ENCODE data around the gene XPC.

DNA sequence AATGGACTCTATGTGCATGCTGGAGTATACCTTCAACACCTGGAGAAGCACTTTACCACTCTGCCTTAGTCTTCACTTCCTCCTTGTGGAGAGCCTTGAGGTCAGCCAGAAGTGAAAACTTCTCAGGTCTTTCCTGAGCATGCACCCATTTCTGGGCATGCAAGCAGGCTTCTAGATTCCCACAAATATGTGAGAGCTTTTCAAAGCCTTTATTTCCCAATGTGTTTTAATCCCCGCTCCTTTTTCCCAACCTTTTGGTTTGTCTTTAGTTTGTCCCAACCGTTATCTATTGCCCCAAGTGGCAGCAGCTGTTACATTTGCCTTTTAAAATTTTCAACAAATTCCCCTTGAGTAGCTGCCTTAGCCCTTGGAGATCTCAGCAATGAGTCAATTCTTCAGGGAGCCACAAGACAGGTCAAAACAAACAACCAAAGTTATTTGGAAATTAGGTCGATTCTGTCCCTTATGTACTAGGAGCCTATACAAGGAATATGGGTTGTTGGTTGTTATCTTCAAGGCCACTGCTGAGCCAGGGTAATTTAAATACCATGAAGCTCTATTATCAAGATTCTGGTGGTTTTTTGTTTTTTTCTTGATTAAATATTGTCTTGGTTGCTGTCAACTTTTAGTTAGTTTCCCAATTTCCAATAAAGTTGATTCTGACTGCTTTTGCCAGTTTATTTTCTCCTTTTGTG is 44.6 kb upstream of the XPC start:
- no peak for TF ChIP-seq POLR2A (IDR thresholded peaks at IDR 0.05)
- TF ChIP-seq, protein P1, sequence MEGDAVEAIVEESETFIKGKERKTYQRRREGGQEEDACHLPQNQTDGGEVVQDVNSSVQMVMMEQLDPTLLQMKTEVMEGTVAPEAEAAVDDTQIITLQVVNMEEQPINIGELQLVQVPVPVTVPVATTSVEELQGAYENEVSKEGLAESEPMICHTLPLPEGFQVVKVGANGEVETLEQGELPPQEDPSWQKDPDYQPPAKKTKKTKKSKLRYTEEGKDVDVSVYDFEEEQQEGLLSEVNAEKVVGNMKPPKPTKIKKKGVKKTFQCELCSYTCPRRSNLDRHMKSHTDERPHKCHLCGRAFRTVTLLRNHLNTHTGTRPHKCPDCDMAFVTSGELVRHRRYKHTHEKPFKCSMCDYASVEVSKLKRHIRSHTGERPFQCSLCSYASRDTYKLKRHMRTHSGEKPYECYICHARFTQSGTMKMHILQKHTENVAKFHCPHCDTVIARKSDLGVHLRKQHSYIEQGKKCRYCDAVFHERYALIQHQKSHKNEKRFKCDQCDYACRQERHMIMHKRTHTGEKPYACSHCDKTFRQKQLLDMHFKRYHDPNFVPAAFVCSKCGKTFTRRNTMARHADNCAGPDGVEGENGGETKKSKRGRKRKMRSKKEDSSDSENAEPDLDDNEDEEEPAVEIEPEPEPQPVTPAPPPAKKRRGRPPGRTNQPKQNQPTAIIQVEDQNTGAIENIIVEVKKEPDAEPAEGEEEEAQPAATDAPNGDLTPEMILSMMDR (IDR thresholded peaks at IDR 0.05), result no peak
